ENCODE measurements around the gene LUC7L. TPM values are rescaled to one million over a fixed set of nuclear protein-coding genes. Genes with fewer than 3 reads are reported as not detected.
A peak's percentile ranks its signal among the peaks of the same experiment; 100 is the strongest.
"Not testable (repeated sequence)": the region's sequence is repeated elsewhere in the genome, so short reads cannot be mapped to it uniquely, and the experiment has no call there.

The LUC7L gene
- polyA plus RNA-seq, 1 donor = 99.5 TPM

- Histone ChIP-seq H3K27ac (ENCODE audit: low read length) (no peak overlapping the region), H3K4me1 (ENCODE audit: control insufficient read depth, insufficient read depth, low read length) (peaks cover 6% of the 10 kb centered on the region), H3K36me3 (ENCODE audit: control insufficient read depth, insufficient read depth, low read length) (no peaks in the 10 kb centered on the region), H3K4me3 (ENCODE audit: low read length) (no peak overlapping the region), H3K27me3 (ENCODE audit: control insufficient read depth, insufficient read depth, low read length) (peaks cover 52% of the 10 kb centered on the region), H3K9me3 (ENCODE audit: control insufficient read depth, low read depth, low read length) (peaks cover 2% of the 10 kb centered on the region)
- WGBS (ENCODE audit: insufficient coverage, low lambda C conversion rate) = no CpG with 5 or more reads among the region's 6 CpGs
- DNase-seq = no peak
Observed at GRCh38 chr16:159136-159849, 70.0 kb downstream of the LUC7L start.

DNA sequence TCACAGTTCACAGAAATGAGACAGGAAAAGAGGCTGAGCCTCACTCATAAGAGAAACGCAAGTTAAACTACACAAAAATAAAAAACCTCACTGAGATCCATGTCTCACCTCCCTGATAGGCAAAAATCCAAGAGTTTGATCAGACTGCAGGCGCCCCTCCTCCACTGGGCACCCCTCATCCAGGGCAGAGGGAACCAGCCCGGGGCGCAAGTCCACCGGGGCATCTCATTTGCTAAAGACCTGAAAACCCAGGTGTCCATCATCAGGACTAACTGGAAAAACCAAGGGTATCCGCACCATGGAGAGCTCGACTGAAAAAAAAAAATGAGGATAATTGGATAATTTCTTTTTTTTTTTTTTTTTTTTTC, 74.2 kb downstream of the LUC7L start:
- no CpG with 5 or more reads among the region's 7 CpGs for WGBS (ENCODE audit: insufficient coverage, low lambda C conversion rate)
- no peak overlapping the region for H3K27ac ChIP-seq (ENCODE audit: low read length)
- peaks cover 6% of the 10 kb centered on the region for H3K4me1 ChIP-seq (ENCODE audit: control insufficient read depth, insufficient read depth, low read length)
- H3K4me3 ChIP-seq (ENCODE audit: low read length) = no peak overlapping the region
- no peak for DNase-seq
- peaks cover 4% of the 10 kb centered on the region for H3K9me3 ChIP-seq (ENCODE audit: control insufficient read depth, low read depth, low read length)
- no peaks in the 10 kb centered on the region for H3K36me3 ChIP-seq (ENCODE audit: control insufficient read depth, insufficient read depth, low read length)
- peaks cover 42% of the 10 kb centered on the region for H3K27me3 ChIP-seq (ENCODE audit: control insufficient read depth, insufficient read depth, low read length)

DNA sequence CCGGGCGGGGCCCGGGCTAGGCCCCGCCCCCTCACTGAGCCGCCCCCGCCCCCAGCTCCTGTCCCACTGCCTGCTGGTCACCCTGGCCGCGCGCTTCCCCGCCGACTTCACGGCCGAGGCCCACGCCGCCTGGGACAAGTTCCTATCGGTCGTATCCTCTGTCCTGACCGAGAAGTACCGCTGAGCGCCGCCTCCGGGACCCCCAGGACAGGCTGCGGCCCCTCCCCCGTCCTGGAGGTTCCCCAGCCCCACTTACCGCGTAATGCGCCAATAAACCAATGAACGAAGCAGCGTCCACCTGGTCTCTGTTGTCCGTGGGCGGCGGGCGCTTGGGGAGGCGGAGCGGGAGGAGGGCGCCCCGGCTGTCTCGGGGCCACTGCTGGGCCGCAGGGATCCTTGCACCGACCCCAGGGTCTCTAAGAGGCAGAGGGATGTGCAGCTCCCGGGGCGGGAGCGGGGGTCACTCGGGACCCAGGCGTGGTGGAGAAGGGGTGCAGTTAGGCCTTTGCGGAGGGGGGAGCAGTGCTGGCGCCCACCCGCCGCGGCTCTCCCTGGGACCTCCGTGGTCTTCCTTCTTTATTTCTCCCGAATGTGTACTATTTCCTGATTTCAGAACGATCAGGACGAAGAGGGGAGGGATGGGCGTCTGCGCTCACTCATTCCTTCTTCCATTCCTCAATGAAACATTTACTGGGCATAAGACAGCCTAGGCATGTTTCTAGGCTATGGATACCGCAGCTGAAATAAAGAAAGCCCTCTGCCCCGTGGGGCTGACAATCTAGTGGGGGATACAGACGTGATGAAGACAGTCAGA, 74.8 kb downstream of the LUC7L start:
- Histone ChIP-seq H3K36me3 (ENCODE audit: control insufficient read depth, insufficient read depth, low read length) (no peaks in the 10 kb centered on the region), H3K4me3 (ENCODE audit: low read length) (peak overlapping the region; percentile 35), H3K27me3 (ENCODE audit: control insufficient read depth, insufficient read depth, low read length) (peaks cover 41% of the 10 kb centered on the region), H3K4me1 (ENCODE audit: control insufficient read depth, insufficient read depth, low read length) (peaks cover 6% of the 10 kb centered on the region), H3K9me3 (ENCODE audit: control insufficient read depth, low read depth, low read length) (peaks cover 4% of the 10 kb centered on the region), H3K27ac (ENCODE audit: low read length) (no peak overlapping the region)
- DNase-seq = peak in 1 of 2 donors; percentile 22
- 0% methylated on average over 2 of the region's 59 CpGs for WGBS (ENCODE audit: insufficient coverage, low lambda C conversion rate)

GRCh38 chr16:153550-154216, 75.6 kb downstream of the LUC7L start:
- DNase-seq; H3K36me3 ChIP-seq (ENCODE audit: control insufficient read depth, insufficient read depth, low read length); H3K4me1 ChIP-seq (ENCODE audit: control insufficient read depth, insufficient read depth, low read length); H3K4me3 ChIP-seq (ENCODE audit: low read length); H3K27ac ChIP-seq (ENCODE audit: low read length); H3K9me3 ChIP-seq (ENCODE audit: control insufficient read depth, low read depth, low read length): not testable (repeated sequence)
- peaks cover 47% of the 10 kb centered on the region for H3K27me3 ChIP-seq (ENCODE audit: control insufficient read depth, insufficient read depth, low read length)
- no CpG with 5 or more reads among the region's 74 CpGs for WGBS (ENCODE audit: insufficient coverage, low lambda C conversion rate)

DNA sequence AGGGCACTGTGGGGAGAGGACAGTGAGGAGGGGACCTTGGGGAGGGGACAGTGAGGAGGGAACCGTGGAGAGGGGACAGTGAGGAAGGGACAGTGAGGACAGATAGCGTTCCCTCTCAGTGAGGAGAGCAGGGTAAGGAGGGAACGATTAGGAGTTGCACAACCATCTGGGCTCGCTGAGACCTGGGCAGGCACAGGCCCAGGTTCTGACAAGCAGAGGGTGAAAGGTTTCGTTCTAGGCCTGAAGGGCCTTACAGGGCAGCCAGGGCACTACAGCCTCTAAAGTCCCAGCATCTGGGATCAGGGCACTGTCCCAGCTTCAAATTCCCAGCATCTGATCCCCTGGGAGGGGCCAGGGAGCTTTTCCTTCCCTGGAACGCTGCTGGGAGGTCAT, 76.1 kb downstream of the LUC7L start:
- H3K27me3 ChIP-seq (ENCODE audit: control insufficient read depth, insufficient read depth, low read length) = peaks cover 45% of the 10 kb centered on the region
- H3K27ac ChIP-seq (ENCODE audit: low read length); H3K4me3 ChIP-seq (ENCODE audit: low read length); H3K36me3 ChIP-seq (ENCODE audit: control insufficient read depth, insufficient read depth, low read length); H3K4me1 ChIP-seq (ENCODE audit: control insufficient read depth, insufficient read depth, low read length); DNase-seq; H3K9me3 ChIP-seq (ENCODE audit: control insufficient read depth, low read depth, low read length): not testable (repeated sequence)
- WGBS (ENCODE audit: insufficient coverage, low lambda C conversion rate) = 50% methylated on average over 2 of the region's 6 CpGs

- DNase-seq = no peak
- Histone ChIP-seq H3K4me1 (ENCODE audit: control insufficient read depth, insufficient read depth, low read length) (peaks cover 6% of the 10 kb centered on the region), H3K27me3 (ENCODE audit: control insufficient read depth, insufficient read depth, low read length) (peaks cover 44% of the 10 kb centered on the region), H3K4me3 (ENCODE audit: low read length) (no peak within 1 kb of the TSS), H3K9me3 (ENCODE audit: control insufficient read depth, low read depth, low read length) (peaks cover 4% of the 10 kb centered on the region), H3K36me3 (ENCODE audit: control insufficient read depth, insufficient read depth, low read length) (no peaks in the 10 kb centered on the region), H3K27ac (ENCODE audit: low read length) (no peak within 1 kb of the TSS)
- WGBS (ENCODE audit: insufficient coverage, low lambda C conversion rate) = 100% methylated on average over 1 of the region's 17 CpGs
Observed at GRCh38 chr16:152141-153128, 76.8 kb downstream of the LUC7L start, which contains the start of gene HBZ. TSS of gene HBZ (plus strand) at chr16:152644. CDS start at chr16:152910, 266 bp downstream.

- H3K4me1 ChIP-seq (ENCODE audit: control insufficient read depth, insufficient read depth, low read length) = no peaks in the 10 kb centered on the region
- no peaks in the 10 kb centered on the region for H3K9me3 ChIP-seq (ENCODE audit: control insufficient read depth, low read depth, low read length)
- WGBS (ENCODE audit: insufficient coverage, low lambda C conversion rate) = no CpG with 5 or more reads among the region's 9 CpGs
- no peak overlapping the region for H3K27ac ChIP-seq (ENCODE audit: low read length)
- no peaks in the 10 kb centered on the region for H3K36me3 ChIP-seq (ENCODE audit: control insufficient read depth, insufficient read depth, low read length)
- H3K4me3 ChIP-seq (ENCODE audit: low read length) = no peak overlapping the region
- no peak for DNase-seq
- peaks cover 23% of the 10 kb centered on the region for H3K27me3 ChIP-seq (ENCODE audit: control insufficient read depth, insufficient read depth, low read length)
Observed at GRCh38 chr16:149024-149660, 80.1 kb downstream of the LUC7L start.

DNA sequence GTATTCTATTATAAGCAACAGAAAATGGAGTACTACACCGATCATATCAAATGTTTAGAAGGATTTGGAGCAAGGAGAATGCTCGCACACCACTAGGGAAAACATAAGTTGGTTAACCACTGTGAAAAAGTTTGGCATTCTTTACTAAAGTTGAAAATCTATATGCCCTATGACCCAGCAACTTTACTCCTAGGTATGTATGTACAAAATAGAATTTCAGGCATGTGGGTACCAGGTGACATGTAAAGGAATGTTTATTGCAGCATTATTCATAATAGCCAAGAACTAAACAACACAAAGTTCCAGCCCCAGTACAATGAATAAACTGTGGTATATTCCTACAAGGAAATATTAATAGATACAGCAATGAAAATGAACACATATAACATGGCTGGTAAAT, 82.6 kb downstream of the LUC7L start:
- Histone ChIP-seq H3K36me3 (ENCODE audit: control insufficient read depth, insufficient read depth, low read length) (no peaks in the 10 kb centered on the region), H3K4me3 (ENCODE audit: low read length) (no peak overlapping the region), H3K27ac (ENCODE audit: low read length) (no peak overlapping the region), H3K4me1 (ENCODE audit: control insufficient read depth, insufficient read depth, low read length) (no peaks in the 10 kb centered on the region), H3K9me3 (ENCODE audit: control insufficient read depth, low read depth, low read length) (no peaks in the 10 kb centered on the region), H3K27me3 (ENCODE audit: control insufficient read depth, insufficient read depth, low read length) (peaks cover 19% of the 10 kb centered on the region)
- DNase-seq = no peak
- 92% methylated on average over 2 of the region's 2 CpGs for WGBS (ENCODE audit: insufficient coverage, low lambda C conversion rate)

DNA sequence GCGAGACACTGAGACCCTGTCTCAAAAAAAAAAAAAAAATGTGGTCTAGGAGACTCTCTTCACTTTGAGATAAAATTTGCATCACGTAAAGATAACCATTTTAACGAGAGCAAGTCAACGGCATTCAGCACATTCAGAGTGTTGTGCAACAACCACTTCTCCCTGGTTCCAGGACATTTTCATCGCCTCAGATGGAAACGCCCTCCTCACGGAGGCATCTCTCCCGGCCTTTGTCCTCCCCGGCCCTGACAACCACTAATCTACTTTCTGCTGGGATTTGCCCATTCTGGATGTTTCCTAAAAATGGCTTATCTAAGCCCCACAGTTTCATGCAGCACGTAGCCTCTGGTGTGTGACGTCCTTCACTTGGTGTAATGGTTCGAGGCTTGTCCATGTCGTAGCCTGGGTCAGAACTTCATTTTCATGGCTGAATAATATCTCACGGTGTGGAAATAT, 84.4 kb downstream of the LUC7L start:
- no peak overlapping the region for H3K4me3 ChIP-seq (ENCODE audit: low read length)
- no peaks in the 10 kb centered on the region for H3K36me3 ChIP-seq (ENCODE audit: control insufficient read depth, insufficient read depth, low read length)
- no peak overlapping the region for H3K27ac ChIP-seq (ENCODE audit: low read length)
- peaks cover 15% of the 10 kb centered on the region for H3K27me3 ChIP-seq (ENCODE audit: control insufficient read depth, insufficient read depth, low read length)
- DNase-seq = no peak
- H3K9me3 ChIP-seq (ENCODE audit: control insufficient read depth, low read depth, low read length) = no peaks in the 10 kb centered on the region
- 83% methylated on average over 1 of the region's 14 CpGs for WGBS (ENCODE audit: insufficient coverage, low lambda C conversion rate)
- no peaks in the 10 kb centered on the region for H3K4me1 ChIP-seq (ENCODE audit: control insufficient read depth, insufficient read depth, low read length)

All from large intestine (tissue), 3 donors.